K562 (cell line): ENCODE results near the gene ADSS2. TPM values are rescaled to one million over a fixed set of nuclear protein-coding genes. Genes with fewer than 3 reads are reported as not detected.

Experiments used
- ARID2 ChIP-seq: fragments of 450-650 bp; IDR thresholded peaks from 2 replicates; pipeline ENCODE4 v1.6.1; 2017; ENCODE audit warnings: antibody characterized with exemption, mild to moderate bottlenecking
- BCL6 ChIP-seq: fragments of 250-450 bp; sonication (Bioruptor Pico); IDR thresholded peaks from 2 replicates; pipeline ENCODE4 v1.4.0; 2020
- E2F6 ChIP-seq, 2 experiments: IDR thresholded peaks; 2 replicates each; pipeline ENCODE4 v1.6.1; 2011; ENCODE audit warnings: borderline replicate concordance in 1 of 2, control low read depth in 1 of 2, low read depth in 1 of 2, low read length in 1 of 2, mild to moderate bottlenecking in 1 of 2, mixed read lengths in 1 of 2, moderate library complexity in 1 of 2; ENCODE audit not compliant: insufficient read depth in 1 of 2, insufficient read length in 1 of 2, poor library complexity in 1 of 2, severe bottlenecking in 1 of 2; ENCODE audit errors: extremely low read depth in 1 of 2
- FOXK2 ChIP-seq, 2 experiments: fragments of 450-650 bp; IDR thresholded peaks in 1 of 2; conservative IDR thresholded peaks in 1 of 2; 2 replicates each; pipeline ENCODE4 v1.6.1; 2016; ENCODE audit warnings: low read depth in 2 of 2, mild to moderate bottlenecking in 1 of 2
- GABPB1 ChIP-seq: sonication (generic); formaldehyde crosslinking; IDR thresholded peaks from 2 replicates; pipeline ENCODE4 v1.8.0; 2022; ENCODE audit warnings: mild to moderate bottlenecking, missing genetic modification reagents
- GTF2A2 ChIP-seq: IDR thresholded peaks from 2 replicates; pipeline ENCODE4 v1.6.1; 2016; ENCODE audit warnings: mild to moderate bottlenecking, missing genetic modification characterization, missing compliant biosample characterization
- HDGF ChIP-seq: fragments of 450-650 bp; IDR thresholded peaks from 2 replicates; pipeline ENCODE4 v1.6.1; 2016
- KAT7 ChIP-seq: sonication (generic); formaldehyde crosslinking; IDR thresholded peaks from 2 replicates; pipeline ENCODE4 v1.8.0; 2022; ENCODE audit warnings: missing genetic modification reagents, mild to moderate bottlenecking, borderline replicate concordance
- MEIS2 ChIP-seq: fragments of 450-650 bp; IDR thresholded peaks from 2 replicates; pipeline ENCODE4 v1.6.1; 2014; ENCODE audit warnings: mild to moderate bottlenecking; ENCODE audit not compliant: partially characterized antibody
- MYC ChIP-seq, 2 experiments: fragments of 250-450 bp in 1 of 2; sonication (Bioruptor Pico) in 1 of 2; IDR thresholded peaks; 2 replicates each; pipeline versions ENCODE4 v1.5.1 to v1.6.1; 2012 to 2021; ENCODE audit warnings: low read depth in 2 of 2, borderline replicate concordance in 1 of 2, improper control_type of control experiment in 1 of 2, low read length in 1 of 2, mild to moderate bottlenecking in 1 of 2, moderate library complexity in 1 of 2
- SAP30 ChIP-seq: fragments of 200-600 bp; sonication (generic); IDR thresholded peaks from 2 replicates; pipeline ENCODE4 v1.6.1; 2012; ENCODE audit warnings: borderline replicate concordance, low read depth, mild to moderate bottlenecking, moderate library complexity, low read length, control low read depth, inconsistent platforms; ENCODE audit not compliant: insufficient read depth, poor library complexity, severe bottlenecking
- SIN3A ChIP-seq, 2 experiments: fragments of 150-350 bp in 1 of 2; IDR thresholded peaks; 2 replicates each; pipeline ENCODE4 v1.6.1; 2011 to 2016; ENCODE audit warnings: borderline replicate concordance in 2 of 2, low read depth in 2 of 2, low read length in 2 of 2, mild to moderate bottlenecking in 2 of 2, moderate library complexity in 2 of 2; ENCODE audit not compliant: control insufficient read depth in 1 of 2
- TEAD1 ChIP-seq, 2 experiments: fragments of 450-650 bp in 1 of 2; sonication (generic) in 1 of 2; formaldehyde crosslinking; IDR thresholded peaks; 2 replicates each; pipeline versions ENCODE4 v1.4.0 to v1.8.0; 2020 to 2022; ENCODE audit warnings: mild to moderate bottlenecking in 2 of 2, missing genetic modification reagents in 1 of 2
- XRCC5 ChIP-seq: fragments of 200-400 bp; formaldehyde crosslinking; IDR thresholded peaks from 2 replicates; pipeline ENCODE4 v1.6.1; 2017; ENCODE audit warnings: low read depth, mild to moderate bottlenecking, low read length
- ZBTB40 ChIP-seq, 2 experiments: fragments of 450-650 bp in 1 of 2; sonication (generic) in 1 of 2; formaldehyde crosslinking in 1 of 2; IDR thresholded peaks; 2 replicates each; pipeline versions ENCODE4 v1.7.1 to v1.9.0; 2016 to 2022; ENCODE audit warnings: inconsistent platforms in 1 of 2, mild to moderate bottlenecking in 1 of 2, missing genetic modification reagents in 1 of 2
- ZFX ChIP-seq: sonication (generic); formaldehyde crosslinking; IDR thresholded peaks from 2 replicates; pipeline ENCODE4 v1.8.0; 2022; ENCODE audit warnings: mild to moderate bottlenecking, missing genetic modification reagents, moderate library complexity
- polyA plus RNA-seq, 8 experiments: library from polyadenylated mRNA; depleted of rRNA in 4 of 8; stranded (reverse) in 5 of 8; unstranded in 3 of 8; fragments of >200 nt; fragmentation: Nextera tagmentation in 2 of 8; fragmentation: Illumina TruSeq in 1 of 8; extraction: Ambion mirVana in 2 of 8; extraction: Trizol in 1 of 8; gene quantifications; 2 replicates each; pipeline versions ENCODE4 v1.2.1 to v1.2.3, GENCODE V29; 2011 to 2014; ENCODE audit warnings: inconsistent platforms in 1 of 8, missing spikeins in 1 of 8
- total RNA-seq, 7 experiments: library from RNA; depleted of rRNA in 6 of 7; stranded (reverse); fragments of >200 nt in 6 of 7; fragmentation: Illumina TruSeq in 2 of 7; extraction: Trizol in 2 of 7; gene quantifications; 2 replicates each; pipeline versions ENCODE4 v1.2.1 to v1.2.3, GENCODE V29; 2011 to 2021; ENCODE audit warnings: low replicate concordance in 1 of 7

Gene ADSS2
- total and polyA plus RNA-seq, 9 of the 15 experiments (the other 6 are each of a cell fraction or from before 2014, with no cell fraction given) = 8.8 to 63.8 (median 59.4) TPM

GRCh38 chr1:244449936-244450508, 1.7 kb downstream of the ADSS2 start (continued):
- TF ChIP-seq ZFX (peak; percentile 44), MEIS2 (peak; percentile 15), HDGF (peak; percentile 73; the same call in 1 of the 2 replicates), XRCC5 (no peak), GABPB1 (0 out of 2 replicates have a peak, but pooled peaks have one; percentile 16), SAP30 (no peak), E2F6 (IDR thresholded peaks at IDR 0.05; ENCODE audit: borderline replicate concordance in 1 of 2, extremely low read depth in 1 of 2, insufficient read depth in 1 of 2, insufficient read length in 1 of 2, low read depth in 1 of 2, low read length in 1 of 2, poor library complexity in 1 of 2, severe bottlenecking in 1 of 2) (no peak), GTF2A2 (tag) (no peak), TEAD1 (CRISPR knock-in tag; IDR thresholded peaks at IDR 0.05) (no peak), MYC (IDR thresholded peaks at IDR 0.05; ENCODE audit: low read depth, low read length) (no peak), MYC (CRISPR knock-in tag; IDR thresholded peaks at IDR 0.05; ENCODE audit: borderline replicate concordance, low read depth) (no peak), SIN3A (IDR thresholded peaks at IDR 0.05; ENCODE audit: borderline replicate concordance in 2 of 2, control insufficient read depth in 1 of 2, low read depth in 2 of 2, low read length in 2 of 2) (peak in 1 of 2 experiments; percentile 18; a peak in 1 of 4 replicates), KAT7 (0 out of 2 replicates have a peak, but pooled peaks have one; percentile 21), ARID2 (peak; percentile 9; the same call in 1 of the 2 replicates), FOXK2 (conservative IDR thresholded peaks at IDR 0.05 in 1 of 2, IDR thresholded peaks at IDR 0.05 in 1 of 2; ENCODE audit: low read depth in 2 of 2) (0 out of 4 replicates have a peak, but pooled peaks of 1 of the 2 experiments have one; percentile 15), BCL6 (CRISPR knock-in tag) (no peak), ZBTB40 (IDR thresholded peaks at IDR 0.05) (peak; percentile 46; the same call in 1 of the 2 replicates), ZBTB40 (CRISPR knock-in tag; IDR thresholded peaks at IDR 0.05) (no peak)
